ENCODE data around the gene SHC4. TPM values are rescaled to one million over a fixed set of nuclear protein-coding genes. Genes with fewer than 3 reads are reported as not detected.

SHC4 gene
- total and polyA plus RNA-seq, 2 of the 8 experiments (the other 6 are each of a cell fraction or from before 2014, with no cell fraction given), result 0.15 to 0.30 TPM

DNA sequence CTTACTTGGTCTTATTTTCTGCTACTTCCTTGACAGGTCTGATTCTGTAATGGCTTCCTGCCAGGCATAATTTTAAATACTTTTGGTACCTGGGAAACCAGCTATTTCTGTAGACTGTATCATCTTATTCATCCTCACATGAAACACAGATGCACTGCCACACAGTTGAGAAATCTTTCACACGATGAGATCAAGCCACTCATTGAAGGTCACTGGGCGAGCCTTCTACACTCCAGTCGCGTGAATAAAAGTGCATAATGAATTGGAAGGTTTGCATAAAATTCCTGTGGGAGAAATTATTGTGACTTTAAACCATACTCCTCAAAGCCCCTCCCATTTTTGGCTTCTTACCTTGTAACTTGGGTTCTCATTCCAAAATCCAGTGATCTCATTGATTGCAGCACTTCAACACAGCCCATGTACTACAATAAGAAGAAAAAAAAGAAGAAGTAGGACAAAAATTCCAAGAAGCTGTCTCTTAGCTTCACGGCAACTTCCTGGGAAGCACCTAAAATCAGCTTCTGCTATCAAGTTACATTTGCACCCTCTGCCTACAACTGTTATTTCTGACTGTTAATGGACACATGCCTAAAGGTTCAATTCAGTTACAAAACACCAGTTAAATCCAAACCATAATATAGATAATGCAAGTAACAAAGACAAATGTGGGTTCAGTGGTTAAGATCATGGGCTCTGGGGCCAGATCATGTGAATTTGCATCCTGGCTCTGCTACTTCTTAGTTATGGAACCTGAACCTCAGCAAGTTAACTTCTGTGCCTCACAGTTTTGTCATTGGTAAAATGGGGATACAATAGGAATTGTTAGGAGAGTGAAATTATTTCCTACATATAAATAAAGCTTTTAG lies 39.0 kb downstream of the SHC4 start (continued):
- no peak for TF ChIP-seq RAD21 (IDR thresholded peaks at IDR 0.05 in 1 of 2, conservative IDR thresholded peaks at IDR 0.05 in 1 of 2; ENCODE audit: low read depth in 2 of 2, low read length in 2 of 2)
